K562 (cell line): ENCODE measurements around the gene RCC2. TPM values are rescaled to one million over a fixed set of nuclear protein-coding genes. Genes with fewer than 3 reads are reported as not detected.

Experiments
- ATAC-seq: fragments of 200-7000 bp; cut with Tn5 transposase; 3 replicates; pipeline ENCODE4 v1.9.1; 2020; ENCODE audit warnings: moderate library complexity
- BruUV-seq: library from RNA; stranded (reverse); fragments of 400-500 nt; replicated peaks from 2 replicates; lab custom pipeline; 2021; lab: Mats Ljungman, UMichigan
- CTCF ChIA-PET: fragments of 300-600 bp; formaldehyde crosslinking; extraction: SDS; loops from one replicate; lab custom pipeline; 2021; ENCODE audit warnings: low intra/inter-chr PET ratio; lab: Yijun Ruan, JAX
- POLR2A ChIA-PET: fragments of 300-600, 350-650 bp; sonication (Branson Sonifier 250); formaldehyde crosslinking; extraction: SDS; loops from one replicate; lab custom pipeline; 2021; ENCODE audit warnings: antibody characterized with exemption, inconsistent platforms; lab: Yijun Ruan, JAX
- DNase-seq, 4 experiments: peaks; one replicate each; pipeline versions ENCODE4 v3.0.0 to v3.0.0-alpha.2; 2011 to 2018; ENCODE audit warnings: low spot score in 3 of 4, mixed read lengths in 3 of 4; ENCODE audit errors: extremely low read depth in 1 of 4
- FAIRE-seq: peaks from 2 replicates; lab custom pipeline; 2011; peaks lifted over from hg19 to GRCh38; lab: Jason Lieb, UNC
- H2AFZ ChIP-seq: 2 replicates; pipeline ENCODE4 v1.6.0; 2011; ENCODE audit warnings: low read depth, low read length, control low read depth, inconsistent platforms
- H3K27ac ChIP-seq: fragments of 200-600 bp; 3 replicates; pipeline ENCODE4 v1.8.0; 2011; ENCODE audit warnings: low read depth, mild to moderate bottlenecking, control low read depth, inconsistent platforms, low read length, moderate library complexity, mixed read lengths; ENCODE audit errors: extremely low read depth
- H3K27me3 ChIP-seq, 2 experiments: fragments of 300-600 bp in 1 of 2; 2 replicates in 1 of 2; 3 replicates in 1 of 2; pipeline versions ENCODE4 v1.6.0 to v1.8.0; 2011; ENCODE audit warnings: inconsistent platforms in 2 of 2, low read length in 2 of 2, mild to moderate bottlenecking in 1 of 2, mixed read lengths in 1 of 2, moderate library complexity in 1 of 2; ENCODE audit not compliant: control insufficient read depth in 2 of 2, insufficient read depth in 2 of 2
- H3K36me3 ChIP-seq: fragments of 300-600 bp; 3 replicates; pipeline ENCODE4 v1.8.0; 2011; ENCODE audit warnings: mild to moderate bottlenecking, low read length, inconsistent platforms; ENCODE audit not compliant: control insufficient read depth, insufficient read depth
- H3K4me1 ChIP-seq, 2 experiments: fragments of 200-600 bp in 1 of 2; replicated peaks in 1 of 2; 2 replicates in 1 of 2; 3 replicates in 1 of 2; pipeline versions ENCODE4 v1.5.1 to v1.8.0; 2011; ENCODE audit warnings: inconsistent platforms in 2 of 2, low read length in 2 of 2, mild to moderate bottlenecking in 1 of 2, mixed read lengths in 1 of 2, moderate library complexity in 1 of 2; ENCODE audit not compliant: control insufficient read depth in 2 of 2, insufficient read depth in 2 of 2
- H3K4me2 ChIP-seq: 2 replicates; pipeline ENCODE4 v1.6.1; 2011; ENCODE audit warnings: low read length, control low read depth, inconsistent platforms, mixed read lengths; ENCODE audit not compliant: insufficient read depth
- H3K4me3 ChIP-seq: fragments of 200-600 bp; sonication (generic), shearing (Covaris generic); 2 replicates; pipeline ENCODE4 v1.5.1; 2016; ENCODE audit warnings: control low read depth, inconsistent platforms
- H3K79me2 ChIP-seq: fragments of 200-600 bp; 3 replicates; pipeline ENCODE4 v1.8.0; 2011; ENCODE audit warnings: low read length, inconsistent platforms; ENCODE audit not compliant: control insufficient read depth, insufficient read depth
- H3K9ac ChIP-seq, 2 experiments: 2 replicates each; pipeline versions ENCODE4 v1.6.0 to v1.6.1; 2011; ENCODE audit warnings: low read depth in 2 of 2, low read length in 2 of 2, control low read depth in 1 of 2, inconsistent platforms in 1 of 2, mild to moderate bottlenecking in 1 of 2, mixed read lengths in 1 of 2; ENCODE audit not compliant: insufficient read depth in 1 of 2
- H3K9me1 ChIP-seq: one replicate; pipeline ENCODE4 v1.6.0; 2011; ENCODE audit warnings: inconsistent platforms, mild to moderate bottlenecking, low read length, moderate library complexity; ENCODE audit not compliant: control insufficient read depth, insufficient read depth
- H3K9me3 ChIP-seq: replicated peaks from 2 replicates; pipeline ENCODE4 v1.5.1; 2011; ENCODE audit warnings: low read depth, low read length, inconsistent platforms; ENCODE audit not compliant: control insufficient read depth, insufficient read depth
- H4K20me1 ChIP-seq: replicated peaks from 2 replicates; pipeline ENCODE4 v1.6.1; 2011; ENCODE audit warnings: low read length, inconsistent platforms, mixed read lengths; ENCODE audit not compliant: control insufficient read depth, insufficient read depth
- BCL6 ChIP-seq: fragments of 250-450 bp; sonication (Bioruptor Pico); IDR thresholded peaks from 2 replicates; pipeline ENCODE4 v1.4.0; 2020
- CBFA2T2 ChIP-seq: fragments of 450-650 bp; conservative IDR thresholded peaks from 2 replicates; pipeline ENCODE4 v1.6.1; 2017; ENCODE audit warnings: mild to moderate bottlenecking
- CBX2 ChIP-seq: fragments of 200-600 bp; sonication (generic); IDR thresholded peaks from one replicate; pipeline ENCODE4 v1.6.1; 2012; ENCODE audit warnings: mild to moderate bottlenecking, low read length, inconsistent platforms; ENCODE audit not compliant: insufficient read depth, poor library complexity, severe bottlenecking
- NFIC ChIP-seq: fragments of 450-650 bp; IDR thresholded peaks from 2 replicates; pipeline ENCODE4 v1.6.1; 2017; ENCODE audit warnings: mild to moderate bottlenecking, inconsistent platforms
- NFIX ChIP-seq: fragments of 250-450 bp; sonication (Bioruptor Pico); IDR thresholded peaks from 2 replicates; pipeline ENCODE4 v1.4.0; 2020; ENCODE audit warnings: low read depth, mild to moderate bottlenecking, moderate library complexity
- POLR2AphosphoS5 ChIP-seq: IDR thresholded peaks from 2 replicates; pipeline ENCODE4 v1.6.1; 2011; ENCODE audit warnings: mild to moderate bottlenecking, low read depth, low read length, moderate library complexity; ENCODE audit not compliant: control insufficient read depth, insufficient read depth
- RBFOX2 ChIP-seq: fragments of 200-400 bp; formaldehyde crosslinking; IDR thresholded peaks from 2 replicates; pipeline ENCODE4 v1.6.1; 2017; ENCODE audit warnings: low read depth, mild to moderate bottlenecking, low read length, moderate library complexity
- TEAD2 ChIP-seq: fragments of 450-650 bp; IDR thresholded peaks from 2 replicates; pipeline ENCODE4 v1.6.1; 2016; ENCODE audit warnings: missing genetic modification characterization, control low read depth, missing compliant biosample characterization
- WGBS: fragments of 100-300 bp; shearing (Covaris generic); methylation state at CpG from one replicate; pipeline ENCODE4 v1.1.6; 2016; ENCODE audit warnings: low coverage, mixed read lengths; ENCODE audit not compliant: insufficient coverage; ENCODE audit errors: missing lambda C conversion rate; 5-methylcytosine and 5-hydroxymethylcytosine counted together
- in situ Hi-C: fragments of 300-500 bp; cut with MboI; formaldehyde crosslinking; loops from 4 replicates; pipeline ENCODE4 v1.15.0; 2018; ENCODE audit warnings: inconsistent platforms, mixed read lengths
- intact Hi-C: fragments of 100-400 bp; cut with micrococcal nuclease; formaldehyde crosslinking; loops from 2 replicates; pipeline ENCODE4 v1.14.2; 2022
- polyA plus RNA-seq, 8 experiments: library from polyadenylated mRNA; depleted of rRNA in 4 of 8; stranded (reverse) in 5 of 8; unstranded in 3 of 8; fragments of >200 nt; fragmentation: Nextera tagmentation in 2 of 8; fragmentation: Illumina TruSeq in 1 of 8; extraction: Ambion mirVana in 2 of 8; extraction: Trizol in 1 of 8; gene quantifications; 2 replicates each; pipeline versions ENCODE4 v1.2.1 to v1.2.3, GENCODE V29; 2011 to 2014; ENCODE audit warnings: inconsistent platforms in 1 of 8, missing spikeins in 1 of 8
- total RNA-seq, 7 experiments: library from RNA; depleted of rRNA in 6 of 7; stranded (reverse); fragments of >200 nt in 6 of 7; fragmentation: Illumina TruSeq in 2 of 7; extraction: Trizol in 2 of 7; gene quantifications; 2 replicates each; pipeline versions ENCODE4 v1.2.1 to v1.2.3, GENCODE V29; 2011 to 2021; ENCODE audit warnings: low replicate concordance in 1 of 7
- TF ChIP-seq, protein P1 (sequence below): fragments of 250-450 bp; sonication (Bioruptor Pico); IDR thresholded peaks from 2 replicates; pipeline ENCODE4 v1.8.0; 2021; ENCODE audit warnings: moderate library complexity, mild to moderate bottlenecking, inconsistent platforms

RCC2 gene
- total and polyA plus RNA-seq, 9 of the 15 experiments (the other 6 are each of a cell fraction or from before 2014, with no cell fraction given), result 31.8 to 292 (median 116) TPM

GRCh38 chr1:17427696-17428660 is 11.5 kb downstream of the RCC2 start:
- in situ Hi-C loops (no loop called here), intact Hi-C loops (no loop called here)
- ChIA-PET POLR2A (no interaction called here), CTCF (no interaction called here)
- H3K4me1 ChIP-seq, result peaks cover 0 to 15% of the 10 kb centered on the region in 2 experiments; a peak in 1 of 5 replicates
- DNase-seq (no peak), ATAC-seq (no peak), FAIRE-seq (no peak)
- H4K20me1 ChIP-seq, result peaks cover 35% of the 10 kb centered on the region
- BruUV-seq, result TSS peak; percentile 9
- H3K27me3 ChIP-seq, result no peaks in the 10 kb centered on the region
- H3K4me3 ChIP-seq, result no peak overlapping the region
- peaks cover 71% of the 10 kb centered on the region for H3K79me2 ChIP-seq
- H3K9ac ChIP-seq, result no peak overlapping the region
- H3K9me3 ChIP-seq, result no peaks in the 10 kb centered on the region
- peaks cover 96% of the 10 kb centered on the region for H3K36me3 ChIP-seq
- no peak overlapping the region for H2AFZ ChIP-seq
- H3K4me2 ChIP-seq, result no peak overlapping the region
- H3K9me1 ChIP-seq, result peaks cover 5% of the 10 kb centered on the region
- WGBS, result 93% methylated on average over 21 of the region's 21 CpGs
- TF ChIP-seq CBFA2T2 (no peak), BCL6 (CRISPR knock-in tag) (no peak), RBFOX2 (0 out of 2 replicates have a peak, but pooled peaks have one; percentile 13), NFIX (CRISPR knock-in tag) (peak; percentile 70), NFIC (peak; percentile 92), CBX2 (no peak), POLR2AphosphoS5 (peak; percentile 12; the same call in 1 of the 2 replicates), TEAD2 (tag) (no peak)
- TF ChIP-seq, protein P1, sequence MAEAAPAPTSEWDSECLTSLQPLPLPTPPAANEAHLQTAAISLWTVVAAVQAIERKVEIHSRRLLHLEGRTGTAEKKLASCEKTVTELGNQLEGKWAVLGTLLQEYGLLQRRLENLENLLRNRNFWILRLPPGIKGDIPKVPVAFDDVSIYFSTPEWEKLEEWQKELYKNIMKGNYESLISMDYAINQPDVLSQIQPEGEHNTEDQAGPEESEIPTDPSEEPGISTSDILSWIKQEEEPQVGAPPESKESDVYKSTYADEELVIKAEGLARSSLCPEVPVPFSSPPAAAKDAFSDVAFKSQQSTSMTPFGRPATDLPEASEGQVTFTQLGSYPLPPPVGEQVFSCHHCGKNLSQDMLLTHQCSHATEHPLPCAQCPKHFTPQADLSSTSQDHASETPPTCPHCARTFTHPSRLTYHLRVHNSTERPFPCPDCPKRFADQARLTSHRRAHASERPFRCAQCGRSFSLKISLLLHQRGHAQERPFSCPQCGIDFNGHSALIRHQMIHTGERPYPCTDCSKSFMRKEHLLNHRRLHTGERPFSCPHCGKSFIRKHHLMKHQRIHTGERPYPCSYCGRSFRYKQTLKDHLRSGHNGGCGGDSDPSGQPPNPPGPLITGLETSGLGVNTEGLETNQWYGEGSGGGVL (CRISPR knock-in tag), result no peak
- H3K27ac ChIP-seq, result no peak overlapping the region
